Measurements from ENCODE around the gene VIL1.

VIL1 gene

GRCh38 chr2:218423584-218423983 is 4.7 kb downstream of the VIL1 start:
- H3K4me3 ChIP-seq (ENCODE audit: low read length): no peak overlapping the region
- DNase-seq: no peak
- H3K9ac ChIP-seq (ENCODE audit: low read length): no peak overlapping the region
- H3K36me3 ChIP-seq (replicated peaks; ENCODE audit: insufficient read depth, low read length): no peaks in the 10 kb centered on the region
- H3K27ac ChIP-seq (ENCODE audit: low read length): no peak overlapping the region
- H2AFZ ChIP-seq (ENCODE audit: low read length): no peak overlapping the region
- H3K27me3 ChIP-seq (replicated peaks; ENCODE audit: insufficient read depth, low read length): no peaks in the 10 kb centered on the region
- no peaks in the 10 kb centered on the region for H3K4me1 ChIP-seq (ENCODE audit: low read length)
- no peaks in the 10 kb centered on the region for H3K9me3 ChIP-seq (replicated peaks; ENCODE audit: insufficient read depth, low read length)
- no peaks in the 10 kb centered on the region for H4K20me1 ChIP-seq (ENCODE audit: insufficient read depth, low read length)
- no peaks in the 10 kb centered on the region for H3F3A ChIP-seq (ENCODE audit: insufficient read depth, low read length)
- no peaks in the 10 kb centered on the region for H3K9me2 ChIP-seq (replicated peaks; ENCODE audit: insufficient read depth, low read length)
- no peaks in the 10 kb centered on the region for H3K79me2 ChIP-seq (ENCODE audit: low read length)
- TF ChIP-seq EZH2phosphoT487 (IDR thresholded peaks at IDR 0.05; ENCODE audit: low read length) (no peak), EZH2 (optimal IDR thresholded peaks at IDR 0.05; ENCODE audit: low read depth, low read length) (no peak), CTCF (IDR thresholded peaks at IDR 0.05; ENCODE audit: low read length) (no peak)
- no peak overlapping the region for H3K4me2 ChIP-seq (ENCODE audit: low read depth, low read length)

- no peak for DNase-seq
Observed at GRCh38 chr2:218425531-218425930, 6.6 kb downstream of the VIL1 start.

GRCh38 chr2:218427741-218428140 is 8.8 kb downstream of the VIL1 start:
- H3K9me2 ChIP-seq (replicated peaks; ENCODE audit: insufficient read depth, low read length): no peaks in the 10 kb centered on the region
- H3K36me3 ChIP-seq (replicated peaks; ENCODE audit: insufficient read depth, low read length): no peaks in the 10 kb centered on the region
- no peaks in the 10 kb centered on the region for H3K27me3 ChIP-seq (replicated peaks; ENCODE audit: insufficient read depth, low read length)
- H3K27ac ChIP-seq (ENCODE audit: low read length): no peak overlapping the region
- H3K4me3 ChIP-seq (ENCODE audit: low read length): no peak overlapping the region
- no peaks in the 10 kb centered on the region for H3K79me2 ChIP-seq (ENCODE audit: low read length)
- TF ChIP-seq CTCF (IDR thresholded peaks at IDR 0.05; ENCODE audit: low read length): no peak
- no peak for TF ChIP-seq EZH2 (optimal IDR thresholded peaks at IDR 0.05; ENCODE audit: low read depth, low read length)
- TF ChIP-seq EZH2phosphoT487 (IDR thresholded peaks at IDR 0.05; ENCODE audit: low read length): no peak
- no peak overlapping the region for H2AFZ ChIP-seq (ENCODE audit: low read length)
- H3K4me2 ChIP-seq (ENCODE audit: low read depth, low read length): no peak overlapping the region
- H3K9me3 ChIP-seq (replicated peaks; ENCODE audit: insufficient read depth, low read length): no peaks in the 10 kb centered on the region
- DNase-seq: no peak
- H3F3A ChIP-seq (ENCODE audit: insufficient read depth, low read length): no peaks in the 10 kb centered on the region
- H3K4me1 ChIP-seq (ENCODE audit: low read length): no peaks in the 10 kb centered on the region
- H3K9ac ChIP-seq (ENCODE audit: low read length): no peak overlapping the region
- H4K20me1 ChIP-seq (ENCODE audit: insufficient read depth, low read length): no peaks in the 10 kb centered on the region

More at GRCh38 chr2:218425531-218425930, 6.6 kb downstream of the VIL1 start:
- Histone ChIP-seq H3K9ac (ENCODE audit: low read length) (no peak overlapping the region), H3K27me3 (replicated peaks; ENCODE audit: insufficient read depth, low read length) (no peaks in the 10 kb centered on the region), H3K4me3 (ENCODE audit: low read length) (no peak overlapping the region), H3F3A (ENCODE audit: insufficient read depth, low read length) (no peaks in the 10 kb centered on the region), H3K4me1 (ENCODE audit: low read length) (no peaks in the 10 kb centered on the region), H4K20me1 (ENCODE audit: insufficient read depth, low read length) (no peaks in the 10 kb centered on the region), H2AFZ (ENCODE audit: low read length) (no peak overlapping the region), H3K27ac (ENCODE audit: low read length) (no peak overlapping the region), H3K4me2 (ENCODE audit: low read depth, low read length) (no peak overlapping the region), H3K9me2 (replicated peaks; ENCODE audit: insufficient read depth, low read length) (no peaks in the 10 kb centered on the region), H3K9me3 (replicated peaks; ENCODE audit: insufficient read depth, low read length) (no peaks in the 10 kb centered on the region), H3K79me2 (ENCODE audit: low read length) (no peaks in the 10 kb centered on the region), H3K36me3 (replicated peaks; ENCODE audit: insufficient read depth, low read length) (no peaks in the 10 kb centered on the region)
- TF ChIP-seq EZH2 (optimal IDR thresholded peaks at IDR 0.05; ENCODE audit: low read depth, low read length) (no peak), CTCF (IDR thresholded peaks at IDR 0.05; ENCODE audit: low read length) (no peak), EZH2phosphoT487 (IDR thresholded peaks at IDR 0.05; ENCODE audit: low read length) (no peak)

All from MM.1S (cell line).